ENCODE results near the gene TJAP1. TPM values are rescaled to one million over a fixed set of nuclear protein-coding genes. Genes with fewer than 3 reads are reported as not detected.

TJAP1 gene
- total and polyA plus RNA-seq, 2 of the 8 experiments (the other 6 are each of a cell fraction or from before 2014, with no cell fraction given) = 30.7 to 40.4 TPM

GRCh38 chr6:43432009-43432945 is 45.1 kb upstream of the TJAP1 start:
- H4K5ac ChIP-seq (ENCODE audit: insufficient read length, low read depth, low read length) = no peak overlapping the region
- no peak overlapping the region for H2BK120ac ChIP-seq (replicated peaks; ENCODE audit: low read depth, low read length)
- H3K4me1 ChIP-seq (replicated peaks in 1 of 4; ENCODE audit: control insufficient read depth in 3 of 4, insufficient read depth in 4 of 4, low read length in 3 of 4) = peaks cover 0 to 6% (median 2%) of the 10 kb centered on the region in 4 experiments; a peak in 3 of 7 replicates
- H2BK12ac ChIP-seq (ENCODE audit: low read depth, low read length) = no peak overlapping the region
- peaks cover 7% of the 10 kb centered on the region for H3K23me2 ChIP-seq (ENCODE audit: low read depth, low read length)
- no peak for FAIRE-seq
- no peaks in the 10 kb centered on the region for H3K9me3 ChIP-seq (ENCODE audit: insufficient read depth in 2 of 2, low read depth in 1 of 2, low read length in 1 of 2)
- peak overlapping the region; percentile 24; the same call in 1 of the 2 replicates for H2BK5ac ChIP-seq (ENCODE audit: low read depth, low read length)
- POLR2A ChIA-PET (ENCODE audit: partially characterized antibody) = interaction anchor here (1.0 to 2.5 kb wide), 2 partner anchors 9 to 62 kb away, joined by 3 to 9 read pairs; partner anchors contain the start of gene ZNF318
- no peak overlapping the region for H3K4ac ChIP-seq (replicated peaks; ENCODE audit: insufficient read length, low read depth, low read length)
- H2BK20ac ChIP-seq (ENCODE audit: low read length) = no peak overlapping the region
- H2AFZ ChIP-seq (ENCODE audit: low read length) = no peak overlapping the region
- CTCF ChIA-PET (ENCODE audit: partially characterized antibody) = interaction anchor here (0.6 to 6.7 kb wide), 7 partner anchors 23 to 151 kb away, joined by 3 to 46 read pairs (median 4); partner anchors contain the start of gene DLK2
- no peak overlapping the region for H3K56ac ChIP-seq (replicated peaks; ENCODE audit: insufficient read length, low read depth, low read length)
- H3K27ac ChIP-seq (ENCODE audit: low read depth, low read length) = no peak overlapping the region
- H3K79me1 ChIP-seq (ENCODE audit: low read depth, low read length) = no peaks in the 10 kb centered on the region; the same call in 1 of the 2 replicates
- H4K8ac ChIP-seq (ENCODE audit: extremely low read depth, insufficient read depth, low read length) = no peak overlapping the region
- H4K91ac ChIP-seq (replicated peaks; ENCODE audit: insufficient read length, low read length) = no peak overlapping the region
- WGBS, 2 experiments (ENCODE audit: extremely low coverage in 1 of 2, insufficient coverage in 1 of 2, insufficient read length in 1 of 2, insufficient replicate concordance in 2 of 2, low coverage in 1 of 2, low lambda C conversion rate in 2 of 2, missing lambda C conversion rate in 1 of 2) = 90% methylated on average over 16 of the region's 19 CpGs; no CpG with 5 or more reads in 1 of the 2 experiments
- no peak overlapping the region for H2AK5ac ChIP-seq (ENCODE audit: low read depth, low read length)
- H3K14ac ChIP-seq (ENCODE audit: insufficient read length) = no peak overlapping the region
- no peak for DNase-seq (ENCODE audit: low read depth in 1 of 2, low spot score in 2 of 2)
- no peak overlapping the region for H3K4me2 ChIP-seq (ENCODE audit: insufficient read depth in 1 of 2, low read depth in 2 of 2, low read length in 2 of 2)
- no peak overlapping the region for H3K9ac ChIP-seq (replicated peaks in 1 of 4; ENCODE audit: extremely low read depth in 1 of 4, low read depth in 3 of 4, low read length in 3 of 4)
- no peak overlapping the region for H3K23ac ChIP-seq (ENCODE audit: insufficient read length)
- H4K20me1 ChIP-seq (replicated peaks in 1 of 2; ENCODE audit: control insufficient read depth in 1 of 2, insufficient read depth in 2 of 2, low read length in 2 of 2) = peaks cover 0 to 2% of the 10 kb centered on the region in 2 experiments
- no peak overlapping the region for H3K18ac ChIP-seq (ENCODE audit: extremely low read depth, low read length)
- H3K27me3 ChIP-seq (replicated peaks in 1 of 4; ENCODE audit: control insufficient read depth in 3 of 4, extremely low read depth in 1 of 4, insufficient read depth in 3 of 4, low read length in 3 of 4) = no peaks in the 10 kb centered on the region
- no peak overlapping the region for H3K4me3 ChIP-seq (ENCODE audit: extremely low read depth in 1 of 4, insufficient read depth in 2 of 4, low read depth in 3 of 4, low read length in 4 of 4)
- H3K79me2 ChIP-seq (ENCODE audit: control insufficient read depth in 1 of 2, insufficient read depth in 2 of 2, low read length in 2 of 2) = peaks cover 0 to 9% of the 10 kb centered on the region in 2 experiments; a peak in 1 of 4 replicates
- no peak overlapping the region for H2BK15ac ChIP-seq (ENCODE audit: low read length)
- peaks cover 0 to 7% (median 0%) of the 10 kb centered on the region in 4 experiments; a peak in 3 of 8 replicates for H3K36me3 ChIP-seq (ENCODE audit: control insufficient read depth in 2 of 4, insufficient read depth in 4 of 4, low read length in 3 of 4)
- TF ChIP-seq RFX5 (IDR thresholded peaks at IDR 0.05; ENCODE audit: borderline replicate concordance, low read depth, low read length) (no peak), PHF8 (conservative IDR thresholded peaks at IDR 0.05; ENCODE audit: low read depth, low read length) (no peak), CTCF (IDR thresholded peaks at IDR 0.05; ENCODE audit: control extremely low read depth in 1 of 3, insufficient read depth in 1 of 3, low read depth in 1 of 3, low read length in 3 of 3) (no peak), ASH2L (IDR thresholded peaks at IDR 0.05; ENCODE audit: low read length) (no peak), CEBPB (IDR thresholded peaks at IDR 0.05; ENCODE audit: low read depth, low read length) (no peak), TEAD4 (IDR thresholded peaks at IDR 0.05; ENCODE audit: low read depth, low read length) (no peak), KDM4A (IDR thresholded peaks at IDR 0.05; ENCODE audit: low read depth, low read length, severe bottlenecking) (no peak), SIRT6 (IDR thresholded peaks at IDR 0.05; ENCODE audit: low read length) (no peak), CREB1 (IDR thresholded peaks at IDR 0.05) (no peak)

Data from H1 (cell line).